ENCODE data around the gene LGI2.

LGI2 gene

DNA sequence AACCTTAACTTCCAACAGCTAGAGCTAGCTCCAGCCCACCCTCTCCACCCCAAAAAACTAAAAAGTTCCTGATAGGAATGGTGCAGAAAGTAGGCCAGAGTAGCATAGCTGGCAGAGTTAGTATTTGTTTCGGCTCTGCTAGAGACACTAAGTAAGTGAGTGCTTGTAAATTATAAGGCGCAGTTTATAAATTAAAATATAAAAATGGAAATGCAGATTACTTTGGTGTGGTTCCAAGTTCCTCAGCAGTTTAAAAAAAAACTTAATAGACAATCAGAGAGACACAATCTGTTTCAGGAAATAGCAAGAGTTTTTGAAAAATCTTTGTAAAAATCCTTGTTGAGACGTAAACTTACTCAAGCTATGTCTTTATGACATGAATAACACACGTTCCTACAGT, 2.8 kb upstream of the LGI2 start:
- TF ChIP-seq, protein P1, sequence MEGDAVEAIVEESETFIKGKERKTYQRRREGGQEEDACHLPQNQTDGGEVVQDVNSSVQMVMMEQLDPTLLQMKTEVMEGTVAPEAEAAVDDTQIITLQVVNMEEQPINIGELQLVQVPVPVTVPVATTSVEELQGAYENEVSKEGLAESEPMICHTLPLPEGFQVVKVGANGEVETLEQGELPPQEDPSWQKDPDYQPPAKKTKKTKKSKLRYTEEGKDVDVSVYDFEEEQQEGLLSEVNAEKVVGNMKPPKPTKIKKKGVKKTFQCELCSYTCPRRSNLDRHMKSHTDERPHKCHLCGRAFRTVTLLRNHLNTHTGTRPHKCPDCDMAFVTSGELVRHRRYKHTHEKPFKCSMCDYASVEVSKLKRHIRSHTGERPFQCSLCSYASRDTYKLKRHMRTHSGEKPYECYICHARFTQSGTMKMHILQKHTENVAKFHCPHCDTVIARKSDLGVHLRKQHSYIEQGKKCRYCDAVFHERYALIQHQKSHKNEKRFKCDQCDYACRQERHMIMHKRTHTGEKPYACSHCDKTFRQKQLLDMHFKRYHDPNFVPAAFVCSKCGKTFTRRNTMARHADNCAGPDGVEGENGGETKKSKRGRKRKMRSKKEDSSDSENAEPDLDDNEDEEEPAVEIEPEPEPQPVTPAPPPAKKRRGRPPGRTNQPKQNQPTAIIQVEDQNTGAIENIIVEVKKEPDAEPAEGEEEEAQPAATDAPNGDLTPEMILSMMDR (IDR thresholded peaks at IDR 0.05; ENCODE audit: insufficient read depth, low read length, poor library complexity, severe bottlenecking): no peak
- no peak for DNase-seq (ENCODE audit: extremely low read depth, insufficient read length)
- Histone ChIP-seq H3K36me3 (ENCODE audit: control insufficient read depth, insufficient read depth, low read length) (no peaks in the 10 kb centered on the region), H3K4me3 (replicated peaks; ENCODE audit: low read depth, low read length) (no peak overlapping the region), H3K27me3 (replicated peaks; ENCODE audit: control insufficient read depth, insufficient read depth, low read length) (peaks cover 1% of the 10 kb centered on the region)

DNA sequence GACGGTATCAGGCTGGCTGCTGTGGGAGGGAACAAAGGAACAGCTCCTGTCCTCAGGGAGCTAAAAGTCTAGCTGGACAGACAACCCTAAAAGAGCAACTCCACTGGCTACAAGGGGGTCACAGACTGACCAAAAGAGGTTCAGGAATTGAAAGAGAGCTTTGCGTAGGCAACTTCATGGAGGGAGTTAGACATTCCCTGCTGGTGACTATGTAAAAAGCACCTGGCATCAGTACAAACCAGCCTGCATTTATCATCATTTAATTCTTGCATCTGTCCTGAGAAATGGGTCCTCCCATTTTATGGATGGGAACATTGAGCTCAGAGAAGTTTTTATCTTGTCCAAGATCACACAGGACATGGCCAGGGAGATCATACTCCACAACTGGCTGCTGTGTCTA, 1.4 kb upstream of the LGI2 start:
- TF ChIP-seq, protein P1 (IDR thresholded peaks at IDR 0.05; ENCODE audit: insufficient read depth, low read length, poor library complexity, severe bottlenecking): no peak
- no peak overlapping the region for H3K4me3 ChIP-seq (replicated peaks; ENCODE audit: low read depth, low read length)
- no peaks in the 10 kb centered on the region for H3K36me3 ChIP-seq (ENCODE audit: control insufficient read depth, insufficient read depth, low read length)
- DNase-seq (ENCODE audit: extremely low read depth, insufficient read length): no peak
- peaks cover 1% of the 10 kb centered on the region for H3K27me3 ChIP-seq (replicated peaks; ENCODE audit: control insufficient read depth, insufficient read depth, low read length)

DNA sequence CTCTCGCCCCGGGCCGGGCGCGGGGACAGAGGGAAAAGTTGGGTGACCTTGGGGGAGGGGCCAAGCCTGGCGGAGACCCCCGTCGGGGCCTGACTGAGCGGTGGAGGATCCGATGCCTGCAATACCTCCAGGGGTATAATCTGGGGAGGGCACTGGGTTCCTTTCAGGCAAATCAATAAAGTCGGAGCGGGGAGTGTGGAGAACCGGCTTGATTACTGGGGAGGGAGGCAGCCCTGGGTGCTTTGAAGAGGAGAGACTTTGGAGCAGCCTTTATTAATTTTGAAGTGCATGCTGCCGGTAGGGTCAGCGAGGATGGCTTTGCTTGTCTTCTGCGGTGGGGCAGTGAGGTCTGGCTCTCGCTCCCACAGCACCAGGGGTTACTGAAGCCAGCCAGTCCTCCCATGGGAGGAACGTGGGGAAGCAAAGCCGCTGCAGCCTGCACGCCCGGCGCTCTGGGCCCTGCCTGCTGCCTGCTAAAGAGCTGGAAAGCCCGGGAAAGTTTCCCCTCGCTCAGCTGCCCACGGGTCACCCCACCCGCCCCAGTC, 403 bp upstream of the LGI2 start:
- no peak for DNase-seq (ENCODE audit: extremely low read depth, insufficient read length)
- Histone ChIP-seq H3K27me3 (replicated peaks; ENCODE audit: control insufficient read depth, insufficient read depth, low read length) (peaks cover 1% of the 10 kb centered on the region), H3K36me3 (ENCODE audit: control insufficient read depth, insufficient read depth, low read length) (no peaks in the 10 kb centered on the region), H3K4me3 (replicated peaks; ENCODE audit: low read depth, low read length) (no peak overlapping the region)
- TF ChIP-seq, protein P1 (IDR thresholded peaks at IDR 0.05; ENCODE audit: insufficient read depth, low read length, poor library complexity, severe bottlenecking): no peak

DNA sequence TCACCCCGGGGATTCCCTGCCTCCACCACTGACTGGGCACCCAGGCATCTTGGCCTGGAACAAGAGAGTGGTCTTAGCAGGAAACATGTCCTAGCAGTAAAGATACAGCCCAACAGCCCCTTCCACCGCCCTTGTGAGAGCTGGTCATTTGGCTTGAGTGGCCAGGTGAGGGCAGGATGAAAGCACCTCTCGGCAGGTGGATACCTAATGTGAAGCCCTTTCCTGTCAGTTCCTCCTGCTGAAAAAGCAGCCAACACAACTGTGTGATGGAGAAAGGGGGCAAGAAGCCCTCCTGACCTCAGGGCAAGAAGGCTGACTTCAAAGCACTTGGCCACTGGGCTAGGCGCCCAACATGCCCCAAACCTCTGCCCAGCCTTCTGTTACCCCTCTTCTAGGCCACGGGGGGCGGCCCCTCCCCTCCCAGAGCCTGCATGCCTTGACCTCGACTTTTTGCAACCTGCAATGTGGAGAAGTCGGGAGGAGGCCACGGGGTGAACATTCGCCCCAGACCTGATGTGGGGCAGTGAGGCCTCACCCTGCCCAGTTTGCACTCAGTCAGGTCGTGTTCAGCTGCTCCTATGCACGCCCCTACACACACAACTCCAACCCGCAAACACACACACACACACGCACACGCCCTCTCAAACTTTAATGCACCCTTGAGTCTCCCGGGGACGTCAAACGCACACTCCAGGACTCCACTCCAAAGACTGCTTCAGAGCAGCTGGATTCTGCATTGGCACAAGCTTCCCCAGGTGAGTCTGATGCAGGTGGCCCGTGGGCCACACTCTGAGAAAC, 1.1 kb downstream of the LGI2 start:
- no peaks in the 10 kb centered on the region for H3K36me3 ChIP-seq (ENCODE audit: control insufficient read depth, insufficient read depth, low read length)
- DNase-seq (ENCODE audit: extremely low read depth, insufficient read length): no peak
- TF ChIP-seq, protein P1 (IDR thresholded peaks at IDR 0.05; ENCODE audit: insufficient read depth, low read length, poor library complexity, severe bottlenecking): no peak
- no peak overlapping the region for H3K4me3 ChIP-seq (replicated peaks; ENCODE audit: low read depth, low read length)
- peaks cover 1% of the 10 kb centered on the region for H3K27me3 ChIP-seq (replicated peaks; ENCODE audit: control insufficient read depth, insufficient read depth, low read length)

DNA sequence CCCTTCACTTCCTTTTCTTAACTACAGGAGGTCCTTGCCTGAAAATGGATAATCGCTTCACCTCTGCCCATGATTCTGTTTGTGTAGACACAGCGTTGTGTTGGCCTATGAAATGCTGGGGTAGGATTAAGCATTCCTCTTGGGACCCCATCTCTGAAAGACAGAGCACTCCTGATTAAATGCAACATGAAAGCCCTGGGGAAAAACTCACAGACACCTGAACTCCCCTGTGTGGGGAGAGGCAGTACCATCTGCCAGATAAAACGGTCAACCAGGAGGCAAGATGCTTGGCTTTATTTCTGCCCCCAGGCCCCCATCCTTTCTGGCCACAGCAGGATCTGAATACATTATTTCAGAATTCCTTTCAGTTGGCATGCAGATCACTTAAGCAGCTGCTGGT, 1.9 kb downstream of the LGI2 start:
- Histone ChIP-seq H3K36me3 (ENCODE audit: control insufficient read depth, insufficient read depth, low read length) (no peaks in the 10 kb centered on the region), H3K27me3 (replicated peaks; ENCODE audit: control insufficient read depth, insufficient read depth, low read length) (peaks cover 1% of the 10 kb centered on the region), H3K4me3 (replicated peaks; ENCODE audit: low read depth, low read length) (no peak overlapping the region)
- no peak for DNase-seq (ENCODE audit: extremely low read depth, insufficient read length)
- TF ChIP-seq, protein P1 (IDR thresholded peaks at IDR 0.05; ENCODE audit: insufficient read depth, low read length, poor library complexity, severe bottlenecking): no peak

Data from GM06990 (cell line).